Peyer's patch (tissue), 4 donors: ENCODE data around the gene TARDBP. TPM values are rescaled to one million over a fixed set of nuclear protein-coding genes. Genes with fewer than 3 reads are reported as not detected.

Source experiments
- DNase-seq, 3 donors: peaks; one replicate each; pipeline ENCODE4 v3.0.0-alpha.2; 2017 to 2019
- H3K27ac ChIP-seq, 4 donors: fragments of 200-600 bp; sonication (generic); one replicate each; pipeline ENCODE4 v1.5.1; 2016 to 2019
- H3K27me3 ChIP-seq, 2 donors: fragments of 200-600 bp; sonication (generic); one replicate each; pipeline ENCODE4 v1.5.1; 2019
- H3K36me3 ChIP-seq, 3 donors: fragments of 200-600 bp; sonication (generic); one replicate each; pipeline ENCODE4 v1.5.1; 2016 to 2019
- H3K4me1 ChIP-seq, 4 donors: fragments of 200-600 bp; sonication (generic); one replicate each; pipeline ENCODE4 v1.5.1; 2016 to 2019
- H3K4me3 ChIP-seq, 4 donors: fragments of 200-600 bp; sonication (generic); 1 replicate in 3 of 4; 2 replicates in 1 of 4; pipeline ENCODE4 v1.5.1; 2016 to 2019; ENCODE audit warnings: mild to moderate bottlenecking in 1 of 4
- H3K9me3 ChIP-seq, 4 donors: fragments of 200-600 bp; sonication (generic); one replicate each; pipeline ENCODE4 v1.5.1; 2016 to 2019; ENCODE audit warnings: mild to moderate bottlenecking in 1 of 4
- CTCF ChIP-seq, 6 experiments: fragments of 450-650 bp in 4 of 6; fragments of 200-600 bp in 2 of 6; sonication (generic) in 1 of 6; IDR thresholded peaks; one replicate each; pipeline ENCODE4 v1.5.1; 2017 to 2019; ENCODE audit warnings: antibody characterized with exemption in 6 of 6, mild to moderate bottlenecking in 3 of 6, moderate library complexity in 1 of 6
- POLR2A ChIP-seq, 2 donors: fragments of 450-650 bp; IDR thresholded peaks; one replicate each; pipeline ENCODE4 v1.5.1; 2017; ENCODE audit warnings: antibody characterized with exemption in 2 of 2, mild to moderate bottlenecking in 2 of 2, moderate library complexity in 2 of 2
- total RNA-seq, 4 donors: library from RNA; depleted of rRNA; stranded (reverse); fragments of >200 nt; gene quantifications; one replicate each; pipeline ENCODE4 v1.1.0, GENCODE V29; 2016

The TARDBP gene
- total RNA-seq, 4 donors from 2014 or later: 141 to 313 (median 167) TPM

GRCh38 chr1:11042065-11042464 is 29.6 kb downstream of the TARDBP start:
- Histone ChIP-seq H3K36me3 (no peaks in the 10 kb centered on the region), H3K4me3 (no peak overlapping the region), H3K4me1 (no peaks in the 10 kb centered on the region), H3K27ac (no peak overlapping the region), H3K9me3 (no peaks in the 10 kb centered on the region), H3K27me3 (no peaks in the 10 kb centered on the region)
- DNase-seq: no peak
- no peak for TF ChIP-seq POLR2A (IDR thresholded peaks at IDR 0.05)
- no peak for TF ChIP-seq CTCF (IDR thresholded peaks at IDR 0.05)

GRCh38 chr1:11042995-11043874 is 30.8 kb downstream of the TARDBP start:
- Histone ChIP-seq H3K27ac (no peak overlapping the region), H3K9me3 (no peaks in the 10 kb centered on the region), H3K27me3 (no peaks in the 10 kb centered on the region), H3K4me3 (no peak overlapping the region), H3K36me3 (no peaks in the 10 kb centered on the region), H3K4me1 (no peaks in the 10 kb centered on the region)
- TF ChIP-seq POLR2A (IDR thresholded peaks at IDR 0.05) (no peak), CTCF (IDR thresholded peaks at IDR 0.05) (no peak)
- no peak for DNase-seq

- DNase-seq: peak in 1 of 3 donors; percentile 21
- TF ChIP-seq POLR2A (IDR thresholded peaks at IDR 0.05) (no peak), CTCF (IDR thresholded peaks at IDR 0.05) (no peak)
- no peaks in the 10 kb centered on the region for H3K36me3 ChIP-seq
- no peaks in the 10 kb centered on the region for H3K4me1 ChIP-seq
- H3K9me3 ChIP-seq: no peaks in the 10 kb centered on the region
- H3K4me3 ChIP-seq: no peak overlapping the region
- H3K27me3 ChIP-seq: no peaks in the 10 kb centered on the region
- H3K27ac ChIP-seq: no peak overlapping the region
Observed at GRCh38 chr1:11044086-11044848, 31.8 kb downstream of the TARDBP start.

GRCh38 chr1:11044849-11045427 is 32.5 kb downstream of the TARDBP start:
- Histone ChIP-seq H3K4me1 (no peaks in the 10 kb centered on the region), H3K27ac (no peak overlapping the region), H3K27me3 (no peaks in the 10 kb centered on the region), H3K36me3 (no peaks in the 10 kb centered on the region), H3K9me3 (no peaks in the 10 kb centered on the region), H3K4me3 (no peak overlapping the region)
- peak in 1 of 3 donors; percentile 27 for DNase-seq
- TF ChIP-seq POLR2A (IDR thresholded peaks at IDR 0.05) (no peak), CTCF (IDR thresholded peaks at IDR 0.05) (no peak)

GRCh38 chr1:11045428-11046269 is 33.2 kb downstream of the TARDBP start:
- peak in 1 of 3 donors; percentile 40 for DNase-seq
- Histone ChIP-seq H3K36me3 (no peaks in the 10 kb centered on the region), H3K27me3 (no peaks in the 10 kb centered on the region), H3K4me1 (no peaks in the 10 kb centered on the region), H3K9me3 (no peaks in the 10 kb centered on the region), H3K4me3 (no peak overlapping the region), H3K27ac (no peak overlapping the region)
- TF ChIP-seq POLR2A (IDR thresholded peaks at IDR 0.05): no peak
- TF ChIP-seq CTCF (IDR thresholded peaks at IDR 0.05): no peak
